DOHH2 (cell line): ENCODE data around the gene SLC8B1.

Experiments used
- EZH2phosphoT487 ChIP-seq: fragments of 200-600 bp; sonication (generic); IDR thresholded peaks from 2 replicates; pipeline ENCODE4 v1.6.1; 2017; ENCODE audit warnings: borderline replicate concordance, mild to moderate bottlenecking, antibody characterized with exemption, low read length, moderate library complexity, mixed read lengths
- TF ChIP-seq, protein P1 (sequence below): fragments of 200-600 bp; sonication (generic); IDR thresholded peaks from one replicate; pipeline ENCODE4 v1.5.1; 2014; ENCODE audit warnings: antibody characterized with exemption, mild to moderate bottlenecking, low read depth, low read length; ENCODE audit not compliant: poor library complexity, severe bottlenecking

DNA sequence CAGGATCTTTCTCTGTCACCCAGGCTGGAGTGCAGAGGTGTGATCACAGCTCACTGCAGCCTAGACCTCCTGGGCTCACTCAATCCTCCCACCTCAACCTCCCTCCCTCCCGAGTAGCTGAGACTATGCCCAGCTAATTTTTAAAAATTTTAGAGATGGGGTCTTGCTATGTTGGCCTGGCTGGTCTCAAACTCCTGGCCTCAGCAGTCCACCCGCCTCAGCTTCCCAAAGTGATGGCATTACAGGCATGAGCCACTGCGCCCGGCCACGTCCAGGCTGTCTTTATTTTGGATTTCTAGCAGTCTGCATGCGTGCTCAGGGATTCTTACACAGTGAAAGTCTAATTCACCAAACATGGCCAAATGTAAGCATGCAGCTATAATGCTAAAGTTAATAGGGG, 17.8 kb downstream of the SLC8B1 start:
- TF ChIP-seq, protein P1, sequence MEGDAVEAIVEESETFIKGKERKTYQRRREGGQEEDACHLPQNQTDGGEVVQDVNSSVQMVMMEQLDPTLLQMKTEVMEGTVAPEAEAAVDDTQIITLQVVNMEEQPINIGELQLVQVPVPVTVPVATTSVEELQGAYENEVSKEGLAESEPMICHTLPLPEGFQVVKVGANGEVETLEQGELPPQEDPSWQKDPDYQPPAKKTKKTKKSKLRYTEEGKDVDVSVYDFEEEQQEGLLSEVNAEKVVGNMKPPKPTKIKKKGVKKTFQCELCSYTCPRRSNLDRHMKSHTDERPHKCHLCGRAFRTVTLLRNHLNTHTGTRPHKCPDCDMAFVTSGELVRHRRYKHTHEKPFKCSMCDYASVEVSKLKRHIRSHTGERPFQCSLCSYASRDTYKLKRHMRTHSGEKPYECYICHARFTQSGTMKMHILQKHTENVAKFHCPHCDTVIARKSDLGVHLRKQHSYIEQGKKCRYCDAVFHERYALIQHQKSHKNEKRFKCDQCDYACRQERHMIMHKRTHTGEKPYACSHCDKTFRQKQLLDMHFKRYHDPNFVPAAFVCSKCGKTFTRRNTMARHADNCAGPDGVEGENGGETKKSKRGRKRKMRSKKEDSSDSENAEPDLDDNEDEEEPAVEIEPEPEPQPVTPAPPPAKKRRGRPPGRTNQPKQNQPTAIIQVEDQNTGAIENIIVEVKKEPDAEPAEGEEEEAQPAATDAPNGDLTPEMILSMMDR, result no peak
- no peak for TF ChIP-seq EZH2phosphoT487
